NCI-H1417 (cell line): ENCODE data around the gene PEX11G.
"Not testable (repeated sequence)": the region's sequence is repeated elsewhere in the genome, so short reads cannot be mapped to it uniquely, and the experiment has no call there.

Experiments used
- DNase-seq, 3 experiments: peaks; one replicate each; lab custom pipeline; 2025; lab: John Stamatoyannopoulos, UW

The PEX11G gene

DNA sequence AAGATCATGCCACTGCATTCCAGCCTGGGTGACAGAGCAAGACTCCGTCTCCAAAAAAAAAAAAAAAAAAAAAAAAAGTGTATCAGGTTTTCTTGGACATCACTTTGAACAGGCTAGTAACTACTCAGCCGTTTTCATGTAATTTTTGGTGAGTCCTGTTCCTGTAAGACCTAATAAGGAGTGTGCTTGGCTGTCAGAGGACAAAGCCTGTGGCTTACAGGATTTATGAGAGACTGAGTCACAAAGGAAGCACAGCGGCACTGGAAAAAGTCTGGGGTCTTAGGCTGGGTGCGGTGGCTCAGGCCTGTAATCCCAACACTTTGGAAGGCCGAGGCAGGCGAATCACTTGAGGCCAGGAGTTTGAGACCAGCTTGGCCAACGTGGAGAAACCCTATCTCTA is 55.4 kb downstream of the PEX11G start:
- DNase-seq: not testable (repeated sequence)

DNA sequence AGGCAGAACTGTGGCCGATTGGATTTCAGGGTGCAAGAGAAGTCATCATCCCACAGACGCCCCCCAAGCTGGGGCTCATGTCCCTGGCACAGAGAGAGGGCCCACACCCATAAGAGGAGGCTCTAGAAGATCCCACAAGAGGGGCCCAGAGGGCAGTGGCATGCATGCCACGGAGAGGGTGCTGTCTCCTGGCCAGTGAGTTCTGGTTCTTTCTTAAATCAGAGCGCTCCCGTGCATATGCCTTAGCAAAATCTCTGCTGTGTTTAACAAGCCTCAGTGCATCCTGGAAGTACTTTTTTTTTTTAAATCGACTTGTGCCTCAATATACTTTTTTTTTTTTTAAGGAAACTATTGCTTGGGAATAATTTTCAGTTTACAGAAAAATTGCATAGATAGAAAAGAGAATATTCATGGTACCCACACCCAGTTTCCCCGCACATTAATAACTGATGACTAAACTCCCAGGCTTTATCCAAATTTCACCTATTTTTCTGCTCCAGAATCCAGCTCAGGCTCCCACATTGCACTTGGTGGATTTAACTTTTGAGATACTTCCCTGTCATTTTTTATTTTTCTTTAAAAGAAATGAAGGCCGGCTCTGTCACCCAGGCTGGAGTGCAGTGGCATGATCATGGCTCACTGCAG is 59.1 kb downstream of the PEX11G start:
- no peak for DNase-seq

DNA sequence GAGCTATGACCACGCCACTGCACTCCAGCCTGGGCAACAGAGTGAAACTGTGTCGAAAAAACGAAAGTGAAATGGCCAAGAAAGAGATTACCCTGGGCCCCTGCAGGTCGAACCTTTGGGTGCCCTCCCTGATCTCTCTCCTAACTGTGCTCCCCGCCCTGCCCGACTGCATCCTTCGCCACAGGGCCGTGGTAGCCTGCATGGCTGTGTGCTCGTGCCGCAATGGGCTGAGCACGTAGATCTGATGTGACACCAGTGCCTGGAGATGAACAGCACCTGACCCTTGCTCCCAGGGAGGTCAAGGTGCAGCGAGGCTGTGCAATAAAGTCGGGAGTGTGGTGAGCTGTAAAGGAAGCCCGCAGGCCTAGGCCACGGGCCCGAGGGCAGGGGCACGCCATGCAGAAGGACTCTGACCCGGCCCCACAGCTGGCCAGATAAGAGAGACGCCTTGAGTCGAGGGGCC is 60.2 kb downstream of the PEX11G start:
- DNase-seq: no peak

DNA sequence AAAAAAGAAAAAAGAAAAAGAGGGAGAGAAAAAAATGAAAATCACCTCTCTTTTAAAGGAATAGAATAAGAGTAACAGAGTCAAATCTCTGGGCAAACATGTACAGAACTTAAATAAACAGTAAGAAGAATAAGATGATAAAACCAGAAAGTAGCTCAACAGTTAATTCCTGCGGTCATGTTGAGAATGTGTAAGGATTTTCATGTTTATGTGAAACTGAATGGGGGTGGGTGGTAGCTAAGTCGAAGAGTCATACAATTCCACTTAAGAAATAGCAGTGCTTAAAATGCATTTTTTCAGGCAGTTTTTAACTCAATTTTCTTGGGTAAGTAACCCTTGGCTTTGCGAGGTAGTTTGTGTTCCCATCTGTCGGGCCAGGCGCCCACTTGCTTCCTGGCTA is 60.9 kb downstream of the PEX11G start:
- no peak for DNase-seq

DNA sequence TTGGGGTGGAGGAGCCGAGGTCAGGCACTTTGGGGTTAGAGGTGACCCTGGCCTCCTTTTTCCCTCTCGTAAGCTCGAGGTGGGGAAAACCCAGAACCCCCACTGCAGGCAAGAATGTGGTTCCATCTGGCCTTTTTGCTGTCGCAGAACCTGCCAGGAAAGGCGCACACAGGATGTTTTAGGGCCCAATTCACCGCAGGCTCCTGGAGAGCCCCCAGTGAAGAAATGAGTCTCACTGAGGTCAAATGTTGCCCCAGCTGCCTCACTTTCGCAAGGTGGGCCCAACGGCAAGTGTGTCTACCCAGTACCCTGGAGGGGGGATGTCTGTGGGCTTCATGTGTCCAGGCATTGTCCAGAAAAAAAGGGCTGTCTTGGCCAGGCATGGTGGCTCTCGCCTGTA is 61.8 kb downstream of the PEX11G start:
- DNase-seq: no peak
